Measurements from ENCODE around the gene RPEL1. TPM values are rescaled to one million over a fixed set of nuclear protein-coding genes. Genes with fewer than 3 reads are reported as not detected.

RPEL1 gene
- total RNA-seq, 1 donor from 2014 or later, result 0.13 TPM

DNA sequence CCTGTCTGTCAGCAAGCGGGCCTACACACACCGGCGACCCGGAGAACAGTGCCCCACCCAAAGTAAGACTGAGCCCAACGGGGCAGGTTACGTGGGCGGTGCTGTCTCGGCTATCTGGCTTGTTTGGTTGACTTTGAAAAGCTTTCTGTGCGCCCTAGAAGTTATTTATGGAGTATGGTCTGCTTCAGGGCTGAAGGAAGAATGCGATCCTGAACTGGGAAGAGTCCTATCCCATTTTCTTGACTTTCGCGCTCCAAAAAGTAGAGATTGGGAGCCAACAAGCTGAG, 32.8 kb downstream of the RPEL1 start:
- no peak for DNase-seq (ENCODE audit: low read depth, low spot score)

- DNase-seq (ENCODE audit: low read depth, low spot score), result no peak
These were observed 33.2 kb downstream of the RPEL1 start for GRCh38 chr10:103278862-103279298.

- DNase-seq (ENCODE audit: low read depth, low spot score), result no peak
These were observed 34.3 kb downstream of the RPEL1 start for GRCh38 chr10:103280031-103280430.

DNA sequence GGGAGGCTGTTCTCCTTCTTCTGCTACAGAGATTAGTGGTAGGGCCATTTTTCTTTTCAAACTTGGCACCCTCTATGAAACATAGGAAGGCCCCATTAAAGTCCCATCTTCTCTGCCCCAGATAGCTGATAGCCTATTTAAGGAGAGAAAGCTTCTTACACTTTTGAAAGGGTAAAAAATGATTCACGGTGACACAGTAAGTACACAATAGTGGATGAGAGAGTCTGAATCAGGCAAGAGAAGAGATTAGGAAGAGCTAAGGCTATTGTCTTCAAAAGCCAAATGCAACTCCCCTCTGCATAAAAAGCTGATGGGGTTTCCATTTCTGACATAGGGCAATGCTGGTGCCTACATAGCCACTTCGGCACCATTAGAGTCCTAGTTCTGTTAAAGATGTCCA, 34.8 kb downstream of the RPEL1 start:
- no peak for DNase-seq (ENCODE audit: low read depth, low spot score)

GRCh38 chr10:103281753-103282152, 36.1 kb downstream of the RPEL1 start:
- DNase-seq (ENCODE audit: low read depth, low spot score), result no peak

GRCh38 chr10:103282961-103283360, 37.3 kb downstream of the RPEL1 start:
- DNase-seq (ENCODE audit: low read depth, low spot score), result no peak

DNA sequence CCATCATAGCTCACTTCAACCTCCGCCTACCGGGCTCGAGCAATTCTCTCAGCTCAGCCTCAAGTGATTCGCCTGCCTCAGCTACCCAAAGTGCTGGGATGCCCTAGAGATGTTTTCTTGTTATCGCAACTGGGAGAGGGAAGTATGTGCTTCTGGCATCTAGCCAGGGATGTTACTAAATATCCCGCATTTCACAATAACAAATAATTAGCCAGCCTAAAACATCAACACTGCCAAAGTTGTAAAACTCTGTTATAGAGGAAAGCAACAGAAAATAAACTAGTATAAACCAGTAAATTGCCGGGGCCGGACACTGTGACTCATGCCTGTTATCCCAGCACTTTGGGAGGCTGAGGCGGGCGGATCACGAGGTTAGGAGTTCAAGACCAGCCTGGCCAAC, 38.5 kb downstream of the RPEL1 start:
- DNase-seq (ENCODE audit: low read depth, low spot score), result no peak

GRCh38 chr10:103287992-103288391, 42.3 kb downstream of the RPEL1 start:
- DNase-seq (ENCODE audit: low read depth, low spot score), result no peak

DNA sequence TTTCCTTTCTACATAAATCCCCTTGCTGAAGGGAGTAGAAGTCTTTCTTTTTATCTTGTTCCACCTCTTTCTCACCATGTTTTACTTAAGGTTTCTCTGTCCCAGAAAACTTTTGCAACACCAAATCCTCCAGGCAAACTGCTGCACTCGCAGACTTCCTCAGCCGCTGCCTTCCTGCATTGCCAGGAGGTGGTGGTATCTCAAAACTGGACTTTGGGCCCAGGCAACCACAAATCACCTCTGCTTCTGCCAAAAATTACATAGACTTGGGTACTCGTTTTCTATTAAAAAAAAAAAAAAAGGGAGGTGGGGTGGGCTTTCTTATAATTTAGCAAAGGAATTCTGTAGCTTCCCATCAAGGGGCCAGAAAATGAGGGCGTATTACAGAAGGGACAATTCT, 45.9 kb downstream of the RPEL1 start:
- no peak for DNase-seq (ENCODE audit: low read depth, low spot score)

DNA sequence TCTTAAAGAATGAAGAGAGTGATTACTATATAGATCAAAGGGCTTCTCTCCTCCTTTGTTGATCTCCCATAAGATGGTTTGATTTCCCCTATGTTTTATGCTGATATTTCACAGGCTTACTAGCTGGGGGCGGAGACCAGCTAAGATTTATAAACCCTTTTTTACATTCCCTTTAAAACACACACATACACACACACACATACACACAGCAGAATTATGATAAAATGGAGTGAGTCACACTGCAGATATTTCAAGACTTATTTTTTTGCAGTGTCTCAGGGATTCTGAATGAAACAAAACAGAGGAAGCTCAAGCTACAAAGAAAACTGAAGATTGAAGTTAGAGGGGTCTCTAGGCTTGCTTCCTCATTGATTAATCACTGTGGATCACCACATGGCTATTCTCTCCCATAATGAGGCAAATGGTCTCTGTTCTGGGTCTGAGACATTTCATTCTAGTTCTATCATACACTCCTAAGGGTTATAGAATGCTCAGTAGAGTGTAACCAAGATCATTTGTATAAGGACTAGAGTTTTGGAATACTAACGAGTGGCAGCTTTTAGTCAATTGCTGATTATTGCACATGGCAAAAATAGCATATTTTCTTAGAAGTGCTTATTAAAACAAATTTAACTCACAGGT, 49.8 kb downstream of the RPEL1 start:
- no peak for DNase-seq (ENCODE audit: low read depth, low spot score)

Other genes starting within 250 kb of the RPEL1 start
- 43.3 and 55.1 TPM in 2 replicates for gene NT5C2, start 52.6 kb upstream of the RPEL1 start, total RNA-seq
- gene INA, start 31.3 kb downstream of the RPEL1 start, total RNA-seq, result 0.13 and 0.18 TPM in 2 replicates
- gene PCGF6, start 105.3 kb downstream of the RPEL1 start, total RNA-seq, result 13.3 and 14.9 TPM in 2 replicates
- gene TAF5, start 122.1 kb downstream of the RPEL1 start, total RNA-seq, result 4.7 and 10.5 TPM in 2 replicates
- 158 and 197 TPM in 2 replicates for gene ATP5MK, start 150.6 kb downstream of the RPEL1 start, total RNA-seq
- gene PDCD11, start 150.7 kb downstream of the RPEL1 start, total RNA-seq, result 53.0 and 75.7 TPM in 2 replicates
- gene CALHM2, start 206.5 kb downstream of the RPEL1 start, total RNA-seq, result 9.6 and 15.7 TPM in 2 replicates
- gene CALHM1, start 213.0 kb downstream of the RPEL1 start, total RNA-seq, result not detected in 2 replicates
- not detected in 2 replicates for gene CALHM3, start 233.4 kb downstream of the RPEL1 start, total RNA-seq
- 0.11 and 0.20 TPM in 2 replicates for gene NEURL1, start 247.8 kb downstream of the RPEL1 start, total RNA-seq

Measured in pulmonary artery endothelial cell (primary cell).